Glutamatergic neuron (in vitro differentiated cells): ENCODE data around the gene AGTRAP. TPM values are rescaled to one million over a fixed set of nuclear protein-coding genes. Genes with fewer than 3 reads are reported as not detected.

ENCODE experiments used
- DNase-seq: peaks from one replicate; pipeline ENCODE4 v3.0.0; 2022
- H3K27ac Mint-ChIP-seq: one replicate; pipeline ENCODE4 v1.8.0; 2020; ENCODE audit warnings: mild to moderate bottlenecking, mixed read lengths, inconsistent platforms; ENCODE audit not compliant: unreplicated experiment
- H3K27me3 Mint-ChIP-seq: one replicate; pipeline ENCODE4 v1.8.0; 2020; ENCODE audit warnings: mild to moderate bottlenecking, moderate library complexity, mixed read lengths, inconsistent platforms; ENCODE audit not compliant: unreplicated experiment
- H3K36me3 Mint-ChIP-seq: one replicate; pipeline ENCODE4 v1.8.0; 2020; ENCODE audit warnings: mild to moderate bottlenecking, mixed read lengths, inconsistent platforms; ENCODE audit not compliant: unreplicated experiment
- H3K4me1 Mint-ChIP-seq: one replicate; pipeline ENCODE4 v1.8.0; 2020; ENCODE audit warnings: mild to moderate bottlenecking, low read depth, mixed read lengths, inconsistent platforms; ENCODE audit not compliant: unreplicated experiment
- H3K4me3 Mint-ChIP-seq: one replicate; pipeline ENCODE4 v1.8.0; 2020; ENCODE audit warnings: mild to moderate bottlenecking, mixed read lengths, inconsistent platforms; ENCODE audit not compliant: unreplicated experiment
- H3K9me3 Mint-ChIP-seq: one replicate; pipeline ENCODE4 v1.8.0; 2020; ENCODE audit warnings: mild to moderate bottlenecking, moderate library complexity, mixed read lengths, inconsistent platforms; ENCODE audit not compliant: unreplicated experiment
- total RNA-seq: library from RNA; stranded (reverse); fragmentation: NEBNext Ultra II Directional; extraction: Animal tissue kit (Norgen Biotek cat#: 25700); gene quantifications from one replicate; pipeline ENCODE4 v1.2.1, GENCODE V29; 2021; ENCODE audit not compliant: unreplicated experiment
- TF ChIP-seq, protein P1 (sequence below): fragments of 200-600 bp; sonication (generic); IDR thresholded peaks from one replicate; pipeline ENCODE4 v1.5.0; 2021; ENCODE audit not compliant: partially characterized antibody, unreplicated experiment

AGTRAP gene
- total RNA-seq, 1 donor from 2014 or later = 6.1 TPM

DNA sequence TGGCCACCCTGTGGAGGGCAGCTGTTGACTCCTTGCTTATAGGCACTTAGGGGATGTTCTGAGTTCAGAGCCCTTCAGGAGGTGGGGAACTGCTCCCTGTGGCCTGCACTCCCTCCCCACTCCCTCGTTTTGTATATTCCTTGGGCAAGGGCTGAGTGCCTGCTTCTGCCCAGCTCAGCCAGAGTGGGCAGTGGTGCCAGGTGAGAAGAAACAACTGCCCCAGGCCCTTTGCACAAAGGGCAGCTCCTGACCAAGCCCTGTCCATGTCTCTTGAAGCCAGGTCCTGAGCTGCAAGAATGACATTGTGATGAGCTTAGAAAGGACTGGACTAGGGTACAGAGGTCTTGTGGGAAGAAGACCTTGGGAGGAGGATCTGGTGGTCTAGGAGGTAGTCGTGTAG is 2.2 kb downstream of the AGTRAP start:
- Mint-ChIP-seq H3K4me1 (peaks cover 4% of the 10 kb centered on the region), H3K9me3 (peaks cover 3% of the 10 kb centered on the region), H3K27ac (no peak overlapping the region), H3K27me3 (peaks cover 3% of the 10 kb centered on the region), H3K36me3 (no peaks in the 10 kb centered on the region), H3K4me3 (no peak overlapping the region)
- TF ChIP-seq, protein P1, sequence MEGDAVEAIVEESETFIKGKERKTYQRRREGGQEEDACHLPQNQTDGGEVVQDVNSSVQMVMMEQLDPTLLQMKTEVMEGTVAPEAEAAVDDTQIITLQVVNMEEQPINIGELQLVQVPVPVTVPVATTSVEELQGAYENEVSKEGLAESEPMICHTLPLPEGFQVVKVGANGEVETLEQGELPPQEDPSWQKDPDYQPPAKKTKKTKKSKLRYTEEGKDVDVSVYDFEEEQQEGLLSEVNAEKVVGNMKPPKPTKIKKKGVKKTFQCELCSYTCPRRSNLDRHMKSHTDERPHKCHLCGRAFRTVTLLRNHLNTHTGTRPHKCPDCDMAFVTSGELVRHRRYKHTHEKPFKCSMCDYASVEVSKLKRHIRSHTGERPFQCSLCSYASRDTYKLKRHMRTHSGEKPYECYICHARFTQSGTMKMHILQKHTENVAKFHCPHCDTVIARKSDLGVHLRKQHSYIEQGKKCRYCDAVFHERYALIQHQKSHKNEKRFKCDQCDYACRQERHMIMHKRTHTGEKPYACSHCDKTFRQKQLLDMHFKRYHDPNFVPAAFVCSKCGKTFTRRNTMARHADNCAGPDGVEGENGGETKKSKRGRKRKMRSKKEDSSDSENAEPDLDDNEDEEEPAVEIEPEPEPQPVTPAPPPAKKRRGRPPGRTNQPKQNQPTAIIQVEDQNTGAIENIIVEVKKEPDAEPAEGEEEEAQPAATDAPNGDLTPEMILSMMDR = no peak
- no peak for DNase-seq

DNA sequence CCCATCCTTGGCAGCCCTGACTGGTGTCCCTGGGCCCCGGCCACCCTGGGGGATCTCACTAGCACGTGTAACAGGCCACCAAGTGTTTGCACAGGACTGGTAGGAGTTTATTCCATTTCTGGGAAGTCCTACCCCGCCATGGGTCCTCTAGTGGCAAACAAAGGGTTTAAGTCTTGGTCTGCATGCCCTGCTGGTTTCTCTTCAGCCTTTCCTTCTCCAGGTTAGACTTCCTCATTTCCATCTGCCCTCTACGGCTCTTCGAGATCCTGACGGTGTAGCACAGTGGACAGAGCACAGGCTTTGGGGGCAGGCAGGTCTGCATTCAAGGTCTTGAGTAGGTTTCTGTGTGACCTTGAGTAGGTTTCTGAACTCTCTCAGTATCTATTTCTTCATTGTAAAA is 2.8 kb downstream of the AGTRAP start:
- peaks cover 3% of the 10 kb centered on the region for H3K9me3 Mint-ChIP-seq
- H3K27ac Mint-ChIP-seq = no peak overlapping the region
- no peak for DNase-seq
- H3K36me3 Mint-ChIP-seq = no peaks in the 10 kb centered on the region
- H3K4me3 Mint-ChIP-seq = no peak overlapping the region
- peaks cover 4% of the 10 kb centered on the region for H3K4me1 Mint-ChIP-seq
- peaks cover 2% of the 10 kb centered on the region for H3K27me3 Mint-ChIP-seq
- TF ChIP-seq, protein P1 = no peak

DNA sequence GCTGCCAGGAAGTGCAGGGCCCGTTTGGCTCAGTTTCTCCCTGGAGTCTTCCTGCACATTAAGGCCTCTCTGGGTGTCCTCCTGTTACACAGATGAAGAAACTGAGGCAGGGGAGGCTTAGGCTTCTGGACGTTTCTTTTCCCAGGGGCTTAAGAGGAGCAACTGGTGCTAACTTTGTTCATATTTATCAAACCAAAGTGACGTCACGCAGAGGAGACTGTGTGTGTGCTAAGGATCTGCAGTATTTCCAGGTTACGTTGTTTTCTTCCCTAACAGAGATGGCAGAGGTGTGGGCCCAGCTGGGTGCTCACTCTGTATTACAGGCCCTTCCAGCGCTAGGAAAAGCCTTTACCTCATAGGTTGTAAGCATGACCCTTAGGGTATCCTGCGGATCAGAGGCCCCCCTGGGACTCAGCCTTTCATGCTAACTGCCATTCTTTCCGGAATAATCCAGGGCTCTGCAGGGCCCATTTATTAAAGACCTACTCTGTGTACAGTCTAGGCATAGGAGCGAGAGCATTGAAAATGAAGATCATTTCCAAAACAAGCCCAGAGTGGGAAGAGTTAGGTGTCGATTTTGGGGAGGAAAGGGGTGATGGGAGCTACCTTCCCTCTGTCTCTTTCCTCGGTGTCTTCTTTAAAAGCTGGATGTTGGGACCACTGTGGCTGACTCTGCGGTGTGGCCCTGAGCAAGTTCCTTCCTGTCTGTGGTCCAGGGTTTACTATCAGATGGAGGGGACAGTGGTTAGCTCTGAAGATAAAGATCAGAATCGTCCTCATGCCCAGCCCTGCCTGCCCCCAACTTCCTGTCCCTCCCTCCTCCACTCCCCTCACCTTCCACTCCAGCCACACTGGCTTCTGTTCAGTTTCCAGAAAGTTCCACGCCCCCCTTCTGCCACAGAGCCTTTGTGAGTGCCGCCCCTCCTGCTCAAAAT is 4.6 kb downstream of the AGTRAP start:
- TF ChIP-seq, protein P1 = no peak
- H3K4me1 Mint-ChIP-seq = peaks cover 4% of the 10 kb centered on the region
- peaks cover 3% of the 10 kb centered on the region for H3K9me3 Mint-ChIP-seq
- H3K27me3 Mint-ChIP-seq = peaks cover 4% of the 10 kb centered on the region
- no peak overlapping the region for H3K4me3 Mint-ChIP-seq
- no peaks in the 10 kb centered on the region for H3K36me3 Mint-ChIP-seq
- DNase-seq = no peak
- H3K27ac Mint-ChIP-seq = no peak overlapping the region

DNA sequence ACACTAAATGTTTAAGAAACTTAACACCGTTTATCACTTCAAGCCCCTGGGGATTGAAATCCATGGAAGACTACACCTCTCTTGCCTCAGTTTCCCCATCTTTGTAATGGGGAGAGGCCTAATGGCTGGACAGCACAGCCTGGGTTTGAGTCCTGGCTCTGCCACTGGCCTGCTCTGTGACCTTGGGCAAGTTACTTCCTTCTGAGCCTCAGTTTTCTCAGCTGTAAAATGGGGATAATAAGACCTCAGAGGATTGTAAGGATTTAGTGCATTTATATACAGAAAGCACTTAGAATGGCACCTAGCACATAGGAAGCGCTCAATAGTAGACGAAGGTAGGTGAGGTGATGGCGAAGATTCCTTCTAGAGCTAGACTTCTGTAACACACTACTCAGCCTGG is 5.5 kb downstream of the AGTRAP start:
- H3K36me3 Mint-ChIP-seq = no peaks in the 10 kb centered on the region
- H3K4me3 Mint-ChIP-seq = no peak overlapping the region
- TF ChIP-seq, protein P1 = no peak
- H3K9me3 Mint-ChIP-seq = peaks cover 3% of the 10 kb centered on the region
- peaks cover 4% of the 10 kb centered on the region for H3K27me3 Mint-ChIP-seq
- DNase-seq = no peak
- no peak overlapping the region for H3K27ac Mint-ChIP-seq
- H3K4me1 Mint-ChIP-seq = peaks cover 8% of the 10 kb centered on the region

DNA sequence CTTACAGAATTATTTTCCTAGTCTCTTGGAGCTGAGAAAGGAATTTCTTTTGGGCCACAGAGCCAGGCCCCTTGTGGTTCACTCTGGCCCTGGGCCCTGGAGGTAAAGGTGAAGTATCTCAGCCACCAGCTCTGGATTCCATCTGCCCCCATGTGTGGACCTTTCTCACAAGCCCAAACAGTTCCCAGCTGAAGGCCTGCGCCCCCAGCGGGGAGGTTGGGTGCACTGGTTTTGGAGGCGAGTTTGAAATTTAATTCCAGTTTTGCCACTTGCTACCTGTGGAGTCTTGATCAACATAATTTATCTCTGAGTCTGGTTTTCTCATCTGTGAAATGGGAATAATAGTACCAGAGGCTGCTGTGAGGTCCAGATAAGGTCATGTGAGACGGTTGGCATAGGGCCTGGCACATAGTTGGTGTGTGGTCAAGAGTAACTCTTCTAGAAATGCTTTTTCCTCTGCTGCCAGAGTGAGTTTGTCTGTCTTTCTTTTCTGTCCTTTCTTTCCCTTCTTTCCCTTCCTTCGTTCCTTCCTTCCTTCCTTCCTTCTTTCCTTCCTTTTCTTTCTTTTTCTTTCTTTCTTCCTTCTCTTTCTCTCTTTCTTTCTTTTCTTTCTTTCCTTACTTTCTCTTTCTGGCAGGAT is 6.1 kb downstream of the AGTRAP start:
- Mint-ChIP-seq H3K9me3 (peaks cover 5% of the 10 kb centered on the region), H3K27ac (no peak overlapping the region), H3K4me3 (no peak overlapping the region), H3K27me3 (peaks cover 8% of the 10 kb centered on the region), H3K36me3 (no peaks in the 10 kb centered on the region), H3K4me1 (peaks cover 9% of the 10 kb centered on the region)
- TF ChIP-seq, protein P1 = no peak
- no peak for DNase-seq
